Prostate gland (tissue), 2 donors: ENCODE results near the gene GPR142.

ENCODE experiments used
- CTCF ChIP-seq, 4 experiments: fragments of 200-600 bp in 2 of 4; fragments of 450-650 bp in 2 of 4; sonication (generic) in 2 of 4; IDR thresholded peaks; 1 replicate in 3 of 4; 2 replicates in 1 of 4; pipeline ENCODE4 v1.5.1; 2016 to 2019; ENCODE audit warnings: antibody characterized with exemption in 4 of 4, mild to moderate bottlenecking in 2 of 4, moderate library complexity in 2 of 4
- POLR2AphosphoS5 ChIP-seq: sonication (generic); formaldehyde crosslinking; IDR thresholded peaks from one replicate; pipeline ENCODE4 v1.6.1; 2017; ENCODE audit warnings: antibody characterized with exemption

GRCh38 chr17:74407384-74407783, 40.1 kb downstream of the GPR142 start:
- TF ChIP-seq CTCF (IDR thresholded peaks at IDR 0.05) (no peak), POLR2AphosphoS5 (no peak)
